PC-9 (cell line): Measurements from ENCODE around the gene EPHA4.

Experiments used
- EZH2 ChIP-seq: fragments of 200-600 bp; sonication (generic); IDR thresholded peaks from 2 replicates; pipeline ENCODE4 v1.8.0; 2017; ENCODE audit warnings: antibody characterized with exemption, low read depth
- TF ChIP-seq, protein P1 (sequence below): fragments of 200-600 bp; sonication (generic); conservative IDR thresholded peaks from 2 replicates; pipeline ENCODE4 v1.6.1; 2017; ENCODE audit warnings: mixed run types, antibody characterized with exemption, mild to moderate bottlenecking, moderate library complexity

DNA sequence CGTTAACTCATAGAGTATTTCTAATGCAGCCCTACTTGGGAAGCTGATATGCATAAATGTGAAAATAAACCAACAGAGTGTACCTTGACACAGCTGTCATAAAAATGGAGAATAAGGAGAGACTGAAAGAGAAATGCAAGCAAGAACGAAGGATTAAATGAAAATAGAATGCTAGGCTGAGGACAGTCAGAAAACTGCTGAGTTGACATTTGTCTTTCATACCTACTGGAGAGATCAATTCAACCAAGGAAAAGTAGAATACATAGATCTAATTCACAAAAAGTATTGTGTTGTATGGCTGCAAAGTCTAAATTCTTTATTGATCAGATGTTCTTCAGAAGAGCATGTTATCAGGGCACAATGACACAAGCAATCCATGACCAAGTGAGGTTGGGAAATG lies 112.0 kb downstream of the EPHA4 start:
- TF ChIP-seq, protein P1, sequence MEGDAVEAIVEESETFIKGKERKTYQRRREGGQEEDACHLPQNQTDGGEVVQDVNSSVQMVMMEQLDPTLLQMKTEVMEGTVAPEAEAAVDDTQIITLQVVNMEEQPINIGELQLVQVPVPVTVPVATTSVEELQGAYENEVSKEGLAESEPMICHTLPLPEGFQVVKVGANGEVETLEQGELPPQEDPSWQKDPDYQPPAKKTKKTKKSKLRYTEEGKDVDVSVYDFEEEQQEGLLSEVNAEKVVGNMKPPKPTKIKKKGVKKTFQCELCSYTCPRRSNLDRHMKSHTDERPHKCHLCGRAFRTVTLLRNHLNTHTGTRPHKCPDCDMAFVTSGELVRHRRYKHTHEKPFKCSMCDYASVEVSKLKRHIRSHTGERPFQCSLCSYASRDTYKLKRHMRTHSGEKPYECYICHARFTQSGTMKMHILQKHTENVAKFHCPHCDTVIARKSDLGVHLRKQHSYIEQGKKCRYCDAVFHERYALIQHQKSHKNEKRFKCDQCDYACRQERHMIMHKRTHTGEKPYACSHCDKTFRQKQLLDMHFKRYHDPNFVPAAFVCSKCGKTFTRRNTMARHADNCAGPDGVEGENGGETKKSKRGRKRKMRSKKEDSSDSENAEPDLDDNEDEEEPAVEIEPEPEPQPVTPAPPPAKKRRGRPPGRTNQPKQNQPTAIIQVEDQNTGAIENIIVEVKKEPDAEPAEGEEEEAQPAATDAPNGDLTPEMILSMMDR, result no peak
- TF ChIP-seq EZH2, result no peak
